NCI-H1048 (cell line): ENCODE data around the gene CTR9.

ENCODE experiments used
- DNase-seq: peaks from one replicate; lab custom pipeline; 2025; lab: John Stamatoyannopoulos, UW

The CTR9 gene

DNA sequence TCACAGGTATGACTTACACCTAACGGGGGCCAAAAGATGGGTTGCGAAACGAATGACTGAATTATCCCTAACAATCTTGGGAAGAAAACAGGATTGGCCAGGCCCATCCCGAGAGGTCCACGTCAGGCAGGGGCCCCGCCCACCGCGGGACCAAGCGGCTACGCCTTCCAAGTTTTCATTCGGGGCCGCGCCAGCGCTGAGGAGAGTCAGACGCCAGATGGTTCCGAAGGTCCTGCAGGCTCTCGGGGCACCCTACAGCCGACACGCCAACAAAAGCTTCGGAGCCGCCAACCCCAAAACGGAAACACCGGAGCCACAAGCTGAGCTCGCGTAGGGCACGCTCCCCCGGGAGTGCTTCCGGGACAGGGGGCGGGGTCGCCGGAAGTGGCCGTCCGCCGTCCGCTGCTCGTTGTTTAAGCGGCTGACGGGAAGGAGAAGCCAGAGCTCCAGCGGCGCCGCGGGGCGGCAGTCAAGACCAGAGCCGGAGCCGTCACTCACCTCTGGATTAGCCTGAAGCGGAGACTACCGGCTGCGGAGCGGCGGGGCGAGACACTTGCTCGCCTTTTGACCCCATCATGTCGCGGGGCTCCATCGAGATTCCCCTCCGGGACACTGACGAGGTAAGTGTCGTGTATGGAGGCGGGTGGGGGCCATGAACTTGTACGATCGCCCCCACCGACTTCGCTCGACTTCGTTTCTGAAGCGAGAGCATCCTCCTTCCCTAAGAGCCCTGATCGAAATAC, at the start of gene CTR9:
CTR9 (plus strand) TSS at position 409 of the 743 bp plus-strand sequence; CDS start at position 576, 167 bp downstream.
- DNase-seq = peak; percentile 54

DNA sequence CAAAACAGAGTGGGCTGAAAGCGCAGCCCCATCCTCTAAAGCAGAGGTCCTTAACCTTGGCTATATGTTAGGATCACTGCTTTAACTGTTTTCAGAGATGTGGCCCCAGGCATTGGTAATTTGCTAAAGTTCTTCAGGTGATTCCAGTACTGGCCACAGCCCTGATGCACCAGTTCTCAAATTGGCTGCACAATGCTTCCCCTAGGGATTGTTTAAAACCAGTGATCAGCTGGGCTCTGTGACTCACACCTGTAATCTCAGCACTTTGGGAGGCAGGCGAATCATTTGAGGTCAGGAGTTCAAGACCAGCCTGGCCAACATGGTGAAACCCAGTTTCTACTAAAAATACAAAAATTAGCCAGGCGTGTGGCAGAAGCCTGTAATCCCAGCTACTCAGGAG, 49.1 kb upstream of the CTR9 start:
- no peak for DNase-seq

DNA sequence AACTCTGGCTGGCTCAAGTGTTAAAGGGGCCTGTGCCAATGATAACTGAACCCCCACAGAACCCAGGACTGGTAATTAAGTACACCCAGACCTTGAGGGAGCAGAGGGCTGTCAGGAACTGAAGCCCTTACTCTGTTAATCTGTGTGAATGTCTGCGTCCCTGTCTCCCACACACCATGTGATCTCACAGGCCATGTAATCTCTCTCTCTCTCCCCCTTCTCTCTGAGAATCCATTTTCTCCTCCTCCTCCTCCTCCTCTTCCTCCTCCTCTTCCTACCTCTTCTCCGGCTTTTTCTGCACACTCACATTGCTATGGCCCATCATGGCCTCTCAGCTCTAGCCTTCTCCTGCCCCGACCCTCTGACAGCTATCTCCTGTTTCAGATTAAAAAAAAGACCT, 42.9 kb upstream of the CTR9 start:
- DNase-seq = no peak

DNA sequence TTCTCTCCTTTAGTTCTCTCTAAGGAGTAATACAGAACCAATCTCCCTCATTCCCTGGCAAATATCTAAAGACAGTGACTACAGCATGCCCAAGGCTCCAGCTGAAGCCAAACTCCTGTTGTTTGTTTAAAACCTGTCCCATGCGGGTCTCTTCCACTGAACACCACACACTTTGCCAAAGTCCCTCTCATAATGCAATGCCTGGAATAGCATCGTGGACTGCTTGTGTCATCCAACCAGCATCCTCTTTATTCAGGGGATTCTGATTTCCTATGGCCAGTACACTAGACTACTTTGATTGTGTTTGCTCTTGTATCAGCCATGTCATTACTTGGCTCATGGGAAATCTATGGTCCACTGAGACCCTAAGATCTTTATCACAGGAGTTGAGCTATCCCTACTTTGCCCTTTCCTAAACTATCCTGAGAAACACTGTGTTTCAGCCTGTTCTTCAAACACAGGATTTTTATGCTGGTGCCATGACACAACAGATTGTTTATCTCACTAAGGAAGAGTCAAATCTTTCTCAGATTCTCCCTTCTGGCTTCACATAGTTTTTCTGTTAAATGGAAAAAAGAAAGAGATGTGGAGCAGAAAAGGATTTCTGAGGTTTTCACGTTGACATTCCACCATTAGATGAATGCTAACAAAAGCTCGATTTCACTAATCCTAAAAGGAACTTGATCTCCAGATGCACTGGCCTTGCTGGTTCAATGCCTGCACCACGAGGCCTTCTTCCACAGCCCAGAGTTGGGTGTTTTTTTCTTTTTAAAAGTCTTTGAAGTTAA, 41.6 kb upstream of the CTR9 start:
- DNase-seq = no peak

DNA sequence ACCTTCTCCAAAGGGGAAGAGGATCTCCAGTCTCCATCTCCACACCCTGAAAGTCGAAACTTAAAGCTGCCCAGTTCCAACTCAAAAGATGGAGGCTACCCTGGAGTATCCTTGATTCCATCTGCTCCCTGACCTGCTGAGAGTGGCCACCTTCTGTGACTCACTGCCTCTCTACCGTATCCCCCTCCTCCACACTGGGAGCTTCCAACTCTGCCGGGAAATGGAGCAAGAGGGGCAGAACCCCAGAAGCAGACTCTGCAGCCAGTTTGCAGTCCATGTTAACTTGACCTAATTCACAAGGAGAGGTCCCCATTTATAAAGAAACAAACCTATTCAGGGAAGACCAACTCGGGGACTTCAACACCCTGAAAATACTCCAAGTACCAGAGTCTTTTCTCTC, 35.5 kb upstream of the CTR9 start:
- DNase-seq = no peak

DNA sequence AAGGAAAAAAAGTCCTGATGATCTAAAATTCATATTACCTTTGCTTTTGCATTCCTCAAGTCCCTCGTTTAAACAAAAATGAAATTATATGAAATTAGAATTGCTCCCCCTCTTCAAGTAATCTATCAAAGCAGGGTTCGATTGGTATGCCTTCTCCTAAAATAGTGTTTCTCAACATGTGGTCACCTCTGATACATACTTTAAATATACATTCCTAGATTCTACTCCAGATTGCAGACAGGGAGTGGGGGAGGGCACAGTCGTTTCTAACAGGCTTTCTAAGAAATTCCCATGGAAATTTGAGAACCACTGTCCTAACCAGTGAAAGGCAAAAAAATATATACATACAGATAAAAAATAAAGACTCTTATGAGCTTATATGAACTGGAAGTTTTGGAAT, 34.9 kb upstream of the CTR9 start:
- DNase-seq = no peak

DNA sequence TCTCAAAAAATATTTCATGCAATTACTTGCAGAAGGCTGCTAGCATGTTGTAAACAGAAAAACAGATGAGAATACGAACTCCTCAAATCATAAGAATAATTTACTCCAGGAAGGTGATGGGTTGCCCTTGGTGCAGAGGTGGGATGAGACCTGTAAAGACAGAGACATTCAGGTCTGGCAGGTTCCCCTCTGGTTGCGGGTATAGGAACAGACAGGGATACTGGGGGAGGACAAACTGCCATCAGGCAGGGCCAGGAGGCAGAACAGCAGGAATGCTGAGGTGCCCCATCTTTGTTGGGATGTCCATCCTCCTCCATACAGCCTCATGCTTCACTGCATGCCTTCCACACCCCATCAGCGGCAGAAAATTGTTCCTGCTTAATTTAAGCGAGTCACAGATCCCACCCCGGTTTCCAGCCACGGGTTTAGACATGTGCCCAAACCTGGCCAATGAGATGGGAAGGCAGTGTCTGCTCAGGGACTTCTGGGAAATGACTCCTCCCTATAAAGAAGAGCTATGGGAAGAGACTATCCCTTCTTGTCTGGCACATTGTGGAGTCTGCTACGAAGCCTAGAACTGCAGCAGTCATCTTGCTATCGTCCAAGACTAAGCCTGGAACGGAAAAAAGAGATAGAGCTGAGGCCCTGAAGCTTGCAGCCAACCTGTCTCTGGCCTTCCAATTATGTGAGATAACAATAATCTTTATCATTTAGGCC, 34.3 kb upstream of the CTR9 start:
- DNase-seq = no peak

DNA sequence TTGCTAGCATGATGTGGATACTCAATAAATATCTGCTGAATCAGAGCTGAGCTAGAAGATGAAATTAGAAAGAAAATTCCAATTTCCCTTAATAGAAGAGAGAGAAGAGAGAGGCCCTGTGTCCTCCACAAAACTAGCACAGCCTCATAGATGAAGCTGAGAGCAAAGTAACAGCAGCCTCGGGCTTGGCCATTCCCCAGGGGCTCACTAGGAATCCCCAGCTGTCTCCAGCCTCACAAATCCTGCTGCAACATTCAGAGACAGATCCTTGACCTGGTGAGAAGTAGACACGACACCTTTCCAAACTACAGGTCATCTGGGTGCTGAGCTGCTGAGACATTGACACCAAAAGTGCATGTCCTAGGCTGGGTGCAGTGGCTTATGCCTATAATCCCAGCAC, 31.4 kb upstream of the CTR9 start:
- no peak for DNase-seq

DNA sequence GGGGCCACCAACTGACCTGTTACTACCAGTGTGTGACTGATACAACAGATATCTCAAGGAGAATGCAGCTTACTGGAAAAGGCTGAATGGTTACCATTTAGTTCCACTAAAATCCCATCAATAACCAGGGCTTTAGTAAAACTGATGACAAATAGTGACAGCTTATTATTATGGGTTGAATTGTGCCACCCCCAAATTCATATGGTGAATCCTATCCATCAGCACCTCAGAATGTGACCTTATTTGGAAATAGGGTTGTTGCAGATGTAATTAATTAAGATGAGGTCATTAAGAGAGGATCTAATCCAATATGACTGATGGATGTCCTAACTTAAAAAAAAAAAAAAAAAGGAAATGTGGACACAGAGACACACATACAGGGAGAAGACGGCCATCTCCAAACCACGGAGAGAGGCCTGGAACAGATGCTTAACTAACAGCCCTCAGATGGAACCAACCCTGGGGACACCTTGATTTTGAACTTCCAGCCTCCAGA, 30.1 kb upstream of the CTR9 start:
- DNase-seq = no peak

DNA sequence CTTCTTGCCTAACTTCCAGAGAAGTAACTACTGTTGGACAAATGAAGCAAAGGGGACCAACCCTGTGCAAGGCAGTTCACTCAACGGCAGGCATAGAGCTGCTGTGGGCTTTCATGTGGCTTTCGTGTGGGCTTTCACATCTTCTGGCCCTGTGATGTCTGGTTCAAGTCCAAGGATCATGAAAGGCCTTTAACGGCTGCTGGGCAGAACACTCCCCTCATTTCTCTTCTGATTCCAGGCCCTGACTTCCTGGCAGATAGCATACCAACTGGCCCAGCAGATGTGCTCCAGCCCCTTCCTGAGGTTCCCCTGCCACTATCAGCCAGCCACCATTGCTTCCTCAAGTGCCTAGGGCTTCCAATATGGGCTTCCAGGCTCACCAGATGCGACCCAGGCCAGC, 28.7 kb upstream of the CTR9 start:
- no peak for DNase-seq

DNA sequence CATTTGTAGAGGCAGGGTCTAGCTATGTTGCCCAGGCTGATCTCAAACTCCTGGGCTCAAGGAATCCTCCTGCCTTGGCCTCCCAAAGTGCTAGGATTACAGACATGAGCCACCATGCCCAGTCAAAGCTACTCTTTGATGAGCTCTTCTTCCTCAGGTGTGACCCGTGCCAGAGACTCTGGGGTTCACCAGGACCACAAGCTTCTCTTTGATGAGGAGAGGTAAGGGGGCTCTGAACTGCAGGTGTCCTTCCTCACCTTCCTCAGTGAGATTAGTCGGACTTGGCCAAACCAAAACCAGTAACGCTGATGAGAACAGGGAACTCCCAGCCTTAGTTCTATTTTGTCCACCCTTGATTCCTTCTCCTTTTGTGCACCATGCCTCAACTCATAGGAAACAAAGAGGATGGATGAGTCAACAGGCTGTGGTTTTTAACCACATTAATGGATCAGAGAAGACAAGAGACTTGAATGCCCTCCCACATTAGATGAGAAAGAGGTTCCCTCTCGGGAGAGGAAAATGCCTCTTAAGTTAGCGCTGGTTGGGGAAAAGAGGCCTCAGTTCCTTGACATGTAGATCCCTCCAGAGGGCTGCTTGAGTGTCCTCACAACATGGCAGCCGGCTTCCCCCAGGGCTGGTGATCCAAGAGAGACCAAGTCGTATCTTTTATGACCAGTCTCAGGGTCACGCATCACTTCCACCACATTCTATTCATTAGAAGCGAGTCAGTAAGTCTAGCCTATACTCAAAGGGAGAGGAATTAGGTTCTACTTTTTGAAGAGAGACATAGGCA, 25.7 kb upstream of the CTR9 start:
- no peak for DNase-seq

DNA sequence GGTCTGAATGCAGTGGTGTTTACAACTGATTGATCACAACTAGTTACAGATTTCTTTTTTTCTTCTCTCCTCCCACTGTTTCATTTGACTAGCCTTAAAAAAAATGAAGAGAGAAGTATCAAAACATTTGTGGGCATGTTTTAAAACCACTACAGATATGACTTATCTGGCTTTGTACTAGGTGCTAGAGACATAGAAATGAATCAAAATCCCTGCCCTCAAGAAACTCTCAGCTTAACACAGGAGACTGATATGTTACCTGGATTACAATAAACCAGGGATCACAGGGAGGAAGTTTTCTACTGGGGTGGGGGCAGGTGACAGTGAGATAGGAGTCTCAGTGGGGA, 25.2 kb upstream of the CTR9 start:
- DNase-seq = no peak

DNA sequence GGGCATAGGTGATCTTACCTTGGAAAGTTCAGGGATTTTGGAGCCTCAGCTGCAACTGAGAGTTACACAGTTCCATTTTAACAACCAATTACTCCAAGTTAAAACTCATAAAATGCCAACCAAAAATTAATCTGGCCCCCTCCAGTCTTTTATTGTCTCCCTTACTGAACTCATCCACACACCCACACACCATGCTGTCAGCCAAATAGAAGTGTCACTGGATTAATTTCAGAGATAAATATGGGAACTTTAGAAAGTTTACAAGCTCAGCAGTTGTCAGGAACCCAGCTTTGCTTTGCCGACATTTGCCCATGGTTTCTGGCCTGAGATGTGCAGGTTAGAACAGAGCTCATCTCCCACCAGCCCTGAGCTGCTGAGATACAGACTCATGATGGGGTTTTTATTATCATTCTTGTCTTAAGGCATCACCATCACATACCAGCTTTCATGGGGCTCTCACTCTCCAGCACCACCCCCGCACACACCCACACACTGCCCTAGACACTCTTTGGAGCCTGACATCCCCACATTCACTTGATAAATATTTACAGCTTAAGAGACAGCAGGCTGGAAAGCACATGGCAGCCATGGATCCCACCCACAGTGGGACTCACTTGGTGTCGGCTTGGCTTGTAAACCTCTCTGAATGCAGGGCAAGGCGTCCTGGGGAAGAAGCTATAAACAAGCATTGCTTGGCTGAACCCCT, 23.7 kb upstream of the CTR9 start:
- DNase-seq = no peak

DNA sequence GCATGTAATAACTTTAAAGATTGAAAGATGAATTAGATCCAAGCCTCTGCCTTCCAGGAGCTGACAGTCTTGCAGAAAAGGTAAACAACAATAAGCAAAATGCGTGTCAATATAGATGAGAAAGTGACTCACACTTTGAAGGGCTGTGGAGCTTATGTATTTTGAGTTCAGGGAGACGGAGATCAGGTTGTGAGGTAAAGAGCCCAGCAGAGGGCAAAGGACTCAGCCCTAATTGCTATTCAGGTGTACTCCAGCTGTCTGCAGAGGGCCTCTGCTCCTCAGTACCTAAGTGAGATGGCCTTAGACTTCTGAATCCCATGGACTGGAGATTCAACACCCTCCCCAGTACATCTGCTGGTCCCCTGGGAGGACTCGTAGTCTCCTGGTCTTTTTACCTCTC, 22.9 kb upstream of the CTR9 start:
- no peak for DNase-seq

DNA sequence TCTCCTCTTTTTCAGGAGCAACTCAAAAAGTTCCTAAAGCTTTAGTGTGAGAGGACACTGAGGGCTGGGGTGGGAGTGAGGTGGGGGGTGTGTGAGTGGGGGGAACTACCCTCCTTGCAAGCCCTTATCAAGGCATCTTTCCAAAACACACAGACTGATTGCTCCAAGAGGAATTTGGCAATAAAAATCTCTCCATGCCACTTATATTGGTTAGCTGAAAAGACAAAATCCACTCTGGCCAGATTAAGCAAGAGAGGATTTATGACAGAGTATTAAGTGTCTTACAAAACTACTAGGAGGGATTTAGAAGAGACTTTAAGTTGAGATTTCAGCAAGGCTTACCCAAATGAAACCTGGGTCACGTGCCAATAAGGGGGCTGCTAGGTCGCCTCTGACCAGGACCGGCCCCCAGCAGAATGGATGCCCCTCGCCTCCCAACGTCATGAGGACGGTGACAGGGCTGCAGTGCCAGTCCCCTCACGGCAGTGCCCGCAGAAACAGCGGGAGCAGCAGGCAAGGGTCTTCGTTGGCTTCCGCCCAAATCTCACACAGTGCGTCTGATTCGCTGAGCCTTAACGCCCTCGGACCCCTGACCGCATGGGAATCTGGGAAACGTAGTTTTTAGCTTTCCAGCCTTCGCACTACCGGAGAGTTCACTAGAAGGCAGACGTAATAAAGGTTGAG, 22.1 kb upstream of the CTR9 start:
- DNase-seq = no peak

DNA sequence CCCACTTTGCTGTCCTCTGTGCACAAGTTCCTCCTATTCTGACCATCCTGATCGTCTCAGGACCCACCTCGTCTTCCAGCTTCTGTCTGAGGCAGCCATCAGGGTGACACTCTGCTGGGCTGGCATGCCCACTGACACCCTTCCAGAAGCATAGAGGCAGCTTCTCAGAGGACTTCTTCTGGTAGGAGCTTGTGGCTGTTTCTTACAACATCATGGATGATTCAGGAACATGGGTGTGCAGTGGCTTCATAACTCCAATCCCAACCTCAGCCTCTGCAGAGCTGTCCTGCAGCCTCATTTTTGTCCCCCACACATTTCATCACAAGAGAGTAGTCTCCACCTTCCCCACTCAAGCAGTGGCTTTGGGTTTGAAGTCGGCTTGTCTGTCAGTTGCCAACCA, 20.9 kb upstream of the CTR9 start:
- DNase-seq = no peak

DNA sequence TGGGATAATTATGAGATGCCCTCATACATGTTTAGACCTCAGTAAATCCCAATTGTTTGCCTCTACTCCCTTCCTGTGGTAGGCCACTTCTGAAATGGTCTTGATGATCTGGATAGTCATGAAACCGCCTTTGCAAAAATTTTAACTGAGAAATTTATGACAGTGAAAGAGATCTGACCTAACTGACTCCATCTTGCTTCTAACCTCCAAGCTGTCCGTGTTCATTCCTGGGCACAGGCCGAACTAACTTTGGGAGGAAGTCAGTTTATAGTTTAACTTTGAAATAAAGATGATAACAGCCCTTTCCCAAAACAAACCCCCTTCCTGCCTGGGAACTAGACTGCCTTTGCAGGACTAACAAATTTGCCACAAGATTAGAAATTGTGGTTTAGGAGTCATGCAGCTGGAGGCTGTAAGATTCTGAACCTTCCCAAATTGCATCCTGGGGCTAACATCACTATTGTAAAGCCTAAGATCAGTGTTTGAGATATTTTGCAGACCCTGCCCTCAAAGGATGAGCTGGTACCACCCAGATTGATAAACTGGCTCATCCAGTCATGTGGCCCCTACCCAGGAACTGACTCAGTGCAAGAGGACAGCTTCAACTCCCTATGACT, 19.9 kb upstream of the CTR9 start:
- DNase-seq = no peak

DNA sequence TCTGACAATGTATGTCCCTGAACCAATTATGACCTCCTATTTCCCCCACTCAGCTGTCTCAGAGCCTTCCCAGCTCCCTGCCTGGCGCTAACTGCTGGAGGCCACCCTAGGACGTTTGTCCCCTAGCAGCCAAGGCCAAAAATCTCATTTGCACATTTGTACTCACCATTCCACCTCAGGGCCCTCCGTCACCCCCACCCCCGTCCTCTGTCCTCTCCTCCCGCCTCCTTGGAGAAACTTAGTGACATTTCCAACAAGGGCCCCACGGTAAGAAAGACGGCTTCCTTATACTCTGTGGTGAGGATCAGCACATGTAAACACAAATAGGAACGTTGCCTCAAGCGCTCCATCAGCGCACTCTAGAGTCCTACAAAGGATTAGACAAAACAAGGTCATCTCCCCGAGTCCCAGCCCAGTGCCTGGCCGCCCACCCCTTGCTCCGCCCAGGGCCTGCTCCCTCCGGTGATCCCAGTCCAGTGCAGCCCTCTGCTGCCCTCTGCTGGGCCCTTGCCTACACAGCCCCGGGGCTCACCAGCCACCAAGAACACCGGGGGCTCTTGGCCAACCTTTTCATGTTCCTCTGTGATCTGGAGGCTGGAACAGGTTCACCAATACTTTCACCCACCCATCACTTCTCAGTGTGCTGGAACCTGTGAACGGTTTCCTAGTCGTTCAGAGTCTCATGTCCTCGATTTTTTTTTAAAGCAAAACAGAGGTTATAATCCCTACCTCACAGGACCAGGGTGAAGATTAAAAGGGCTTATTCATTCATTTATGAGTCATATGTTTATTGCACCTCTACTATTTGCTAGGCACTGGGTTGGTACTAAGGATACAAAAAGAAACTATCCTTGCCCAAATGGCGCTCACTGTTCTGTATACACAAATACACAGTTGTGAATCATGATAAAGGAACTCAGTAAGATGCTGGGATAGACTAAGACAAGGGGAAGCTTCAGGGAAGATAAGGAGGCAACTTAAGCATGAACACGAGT, 15.3 kb upstream of the CTR9 start:
- DNase-seq = peak; percentile 24
